HEK293 (cell line): Measurements from ENCODE around the gene SEMG2.

ENCODE experiments used
- CTCF ChIA-PET: fragments of 350-600 bp; formaldehyde crosslinking; extraction: SDS; loops from one replicate; lab custom pipeline; 2021; ENCODE audit warnings: antibody characterized with exemption; lab: Yijun Ruan, JAX
- POLR2A ChIA-PET: fragments of 300-600 bp; formaldehyde crosslinking; extraction: SDS; loops from one replicate; lab custom pipeline; 2020; ENCODE audit warnings: antibody characterized with exemption, inconsistent platforms; lab: Yijun Ruan, JAX
- H3K27ac ChIP-seq: fragments of 200-500 bp; sonication (Bioruptor generic); 2 replicates; pipeline ENCODE4 v1.5.1; 2014; ENCODE audit warnings: low read depth, low read length, control low read depth, inconsistent platforms; ENCODE audit errors: extremely low read depth
- H3K36me3 ChIP-seq, 2 experiments: fragments of 200-500 bp in 1 of 2; sonication (Bioruptor generic) in 1 of 2; 1 replicate in 1 of 2; 2 replicates in 1 of 2; pipeline ENCODE4 v1.5.1; 2014 to 2017; ENCODE audit warnings: inconsistent platforms in 2 of 2, low read length in 2 of 2; ENCODE audit not compliant: control insufficient read depth in 2 of 2, insufficient read depth in 1 of 2
- H3K4me1 ChIP-seq: fragments of 200-500 bp; sonication (Bioruptor generic); 2 replicates; pipeline ENCODE4 v1.5.1; 2014; ENCODE audit warnings: mild to moderate bottlenecking, low read length, inconsistent platforms; ENCODE audit not compliant: control insufficient read depth, insufficient read depth
- H3K4me3 ChIP-seq: 2 replicates; pipeline ENCODE4 v1.5.1; 2011; ENCODE audit warnings: low read depth, mild to moderate bottlenecking, control low read depth, low read length, moderate library complexity
- H3K9me3 ChIP-seq: fragments of 200-500 bp; sonication (Bioruptor generic); 2 replicates; pipeline ENCODE4 v1.5.1; 2014; ENCODE audit warnings: low read depth, low read length, inconsistent platforms; ENCODE audit not compliant: control insufficient read depth, insufficient read depth
- BCL6B ChIP-seq: fragments of 450-650 bp; formaldehyde crosslinking; IDR thresholded peaks from 2 replicates; pipeline ENCODE4 v1.5.1; 2017; ENCODE audit warnings: missing biosample characterization, missing genetic modification characterization
- FEZF1 ChIP-seq: fragments of 450-650 bp; formaldehyde crosslinking; IDR thresholded peaks from 2 replicates; pipeline ENCODE4 v1.5.1; 2016; ENCODE audit warnings: missing biosample characterization, missing genetic modification characterization
- GFI1B ChIP-seq: fragments of 450-650 bp; formaldehyde crosslinking; IDR thresholded peaks from 2 replicates; pipeline ENCODE4 v1.5.1; 2016; ENCODE audit warnings: missing biosample characterization, missing genetic modification characterization
- GLIS1 ChIP-seq: fragments of 450-650 bp; formaldehyde crosslinking; IDR thresholded peaks from 2 replicates; pipeline ENCODE4 v1.5.1; 2016; ENCODE audit warnings: missing biosample characterization, missing genetic modification characterization
- IKZF3 ChIP-seq: fragments of 450-650 bp; IDR thresholded peaks from 2 replicates; pipeline ENCODE4 v1.5.0; 2018; ENCODE audit warnings: missing biosample characterization, mild to moderate bottlenecking, missing genetic modification characterization, moderate library complexity
- OSR2 ChIP-seq: fragments of 450-650 bp; formaldehyde crosslinking; IDR thresholded peaks from 2 replicates; pipeline ENCODE4 v1.5.1; 2016; ENCODE audit warnings: missing biosample characterization, missing genetic modification characterization
- PRDM6 ChIP-seq: fragments of 450-650 bp; formaldehyde crosslinking; IDR thresholded peaks from 2 replicates; pipeline ENCODE4 v1.5.1; 2017; ENCODE audit warnings: missing biosample characterization, missing genetic modification characterization
- SCRT1 ChIP-seq: fragments of 450-650 bp; formaldehyde crosslinking; IDR thresholded peaks from 2 replicates; pipeline ENCODE4 v1.5.1; 2016; ENCODE audit warnings: missing biosample characterization, missing genetic modification characterization, borderline replicate concordance
- SP7 ChIP-seq: fragments of 450-650 bp; formaldehyde crosslinking; IDR thresholded peaks from 2 replicates; pipeline ENCODE4 v1.5.1; 2016; ENCODE audit warnings: missing biosample characterization, missing genetic modification characterization
- TCF7L2 ChIP-seq: IDR thresholded peaks from 2 replicates; pipeline ENCODE4 v1.6.1; 2011; ENCODE audit warnings: low read depth, mild to moderate bottlenecking, inconsistent platforms, low read length, moderate library complexity, borderline replicate concordance
- TRIM28 ChIP-seq: IDR thresholded peaks from 2 replicates; pipeline ENCODE4 v1.6.1; 2011; ENCODE audit warnings: low read length, control low read depth, borderline replicate concordance
- WT1 ChIP-seq: fragments of 450-650 bp; formaldehyde crosslinking; IDR thresholded peaks from 2 replicates; pipeline ENCODE4 v1.5.1; 2016; ENCODE audit warnings: missing biosample characterization, missing genetic modification characterization
- ZBTB1 ChIP-seq: fragments of 450-650 bp; formaldehyde crosslinking; IDR thresholded peaks from 2 replicates; pipeline ENCODE4 v1.5.1; 2016; ENCODE audit warnings: missing biosample characterization, missing genetic modification characterization
- ZBTB6 ChIP-seq: fragments of 450-650 bp; formaldehyde crosslinking; IDR thresholded peaks from 2 replicates; pipeline ENCODE4 v1.5.1; 2017; ENCODE audit warnings: missing biosample characterization, missing genetic modification characterization
- ZBTB8A ChIP-seq: fragments of 450-650 bp; formaldehyde crosslinking; IDR thresholded peaks from 2 replicates; pipeline ENCODE4 v1.5.1; 2016; ENCODE audit warnings: missing biosample characterization, missing genetic modification characterization
- ZEB2 ChIP-seq: fragments of 450-650 bp; formaldehyde crosslinking; IDR thresholded peaks from 2 replicates; pipeline ENCODE4 v1.5.1; 2016; ENCODE audit warnings: missing biosample characterization, missing genetic modification characterization
- ZIC2 ChIP-seq: fragments of 450-650 bp; formaldehyde crosslinking; IDR thresholded peaks from 2 replicates; pipeline ENCODE4 v1.5.1; 2016; ENCODE audit warnings: missing biosample characterization, missing genetic modification characterization
- ZNF157 ChIP-seq: fragments of 450-650 bp; formaldehyde crosslinking; IDR thresholded peaks from 2 replicates; pipeline ENCODE4 v1.5.1; 2016; ENCODE audit warnings: missing biosample characterization, missing genetic modification characterization
- ZNF19 ChIP-seq: fragments of 450-650 bp; formaldehyde crosslinking; IDR thresholded peaks from 2 replicates; pipeline ENCODE4; 2016; ENCODE audit warnings: missing biosample characterization, missing genetic modification characterization, low read depth
- ZNF2 ChIP-seq: fragments of 450-650 bp; formaldehyde crosslinking; IDR thresholded peaks from 2 replicates; pipeline ENCODE4 v1.5.1; 2016; ENCODE audit warnings: missing biosample characterization, missing genetic modification characterization
- ZNF266 ChIP-seq: fragments of 450-650 bp; formaldehyde crosslinking; IDR thresholded peaks from 2 replicates; pipeline ENCODE4 v1.5.1; 2016; ENCODE audit warnings: missing biosample characterization, missing genetic modification characterization, low read depth
- ZNF354C ChIP-seq: fragments of 450-650 bp; formaldehyde crosslinking; IDR thresholded peaks from 2 replicates; pipeline ENCODE4 v1.5.1; 2016; ENCODE audit warnings: missing biosample characterization, missing genetic modification characterization, low read depth, borderline replicate concordance
- ZNF394 ChIP-seq: fragments of 450-650 bp; formaldehyde crosslinking; IDR thresholded peaks from 2 replicates; pipeline ENCODE4 v1.5.1; 2016; ENCODE audit warnings: missing biosample characterization, missing genetic modification characterization, mild to moderate bottlenecking, moderate library complexity, borderline replicate concordance
- ZNF404 ChIP-seq: fragments of 450-650 bp; formaldehyde crosslinking; IDR thresholded peaks from 2 replicates; pipeline ENCODE4 v1.5.1; 2017; ENCODE audit warnings: missing biosample characterization, missing genetic modification characterization
- ZNF501 ChIP-seq: fragments of 450-650 bp; formaldehyde crosslinking; IDR thresholded peaks from 2 replicates; pipeline ENCODE4 v1.5.1; 2016; ENCODE audit warnings: missing biosample characterization, missing genetic modification characterization
- ZNF558 ChIP-seq: fragments of 450-650 bp; formaldehyde crosslinking; IDR thresholded peaks from 2 replicates; pipeline ENCODE4 v1.5.1; 2016; ENCODE audit warnings: missing biosample characterization, missing genetic modification characterization
- ZNF677 ChIP-seq: fragments of 450-650 bp; IDR thresholded peaks from 2 replicates; pipeline ENCODE4 v1.5.0; 2018; ENCODE audit warnings: missing biosample characterization, mild to moderate bottlenecking, missing genetic modification characterization, moderate library complexity
- ZNF707 ChIP-seq: fragments of 450-650 bp; formaldehyde crosslinking; IDR thresholded peaks from 2 replicates; pipeline ENCODE4 v1.5.1; 2016; ENCODE audit warnings: missing biosample characterization, missing genetic modification characterization

SEMG2 gene

GRCh38 chr20:45247865-45248264 lies 26.7 kb downstream of the SEMG2 start:
- POLR2A ChIA-PET: no interaction called here
- TF ChIP-seq PRDM6 (tag by site-specific recombination) (peak; percentile 18; the same call in 1 of the 2 replicates), ZBTB6 (tag by site-specific recombination) (no peak)
- no peak overlapping the region for H3K27ac ChIP-seq

GRCh38 chr20:45248609-45249008 lies 27.4 kb downstream of the SEMG2 start:
- CTCF ChIA-PET: interaction anchor here (0.6 to 0.9 kb wide), 2 partner anchors 35 to 45 kb away, joined by 3 to 5 read pairs; no protein-coding TSS in a partner anchor

More at GRCh38 chr20:45247865-45248264, 26.7 kb downstream of the SEMG2 start:
- Histone ChIP-seq H3K9me3 (no peaks in the 10 kb centered on the region), H3K4me3 (no peak overlapping the region), H3K36me3 (no peaks in the 10 kb centered on the region), H3K4me1 (peaks cover 23% of the 10 kb centered on the region)
- CTCF ChIA-PET: no interaction called here

GRCh38 chr20:45251884-45252560 lies 30.8 kb downstream of the SEMG2 start:
- Histone ChIP-seq H3K9me3 (no peaks in the 10 kb centered on the region), H3K27ac (no peak overlapping the region), H3K4me3 (no peak overlapping the region), H3K4me1 (peaks cover 13% of the 10 kb centered on the region), H3K36me3 (no peaks in the 10 kb centered on the region)
- TF ChIP-seq ZNF558 (tag by site-specific recombination) (no peak), ZNF354C (tag by site-specific recombination) (no peak), ZNF707 (no peak), ZIC2 (tag by site-specific recombination) (0 out of 2 replicates have a peak, but pooled peaks have one; percentile 8), ZNF677 (tag by site-specific recombination) (no peak), ZEB2 (tag by site-specific recombination) (no peak)
- ChIA-PET POLR2A (no interaction called here), CTCF (interaction anchor here (0.5 to 1.0 kb wide), 2 partner anchors 38 to 53 kb away, joined by 3 to 6 read pairs; no protein-coding TSS in a partner anchor)

More at GRCh38 chr20:45248609-45249008, 27.4 kb downstream of the SEMG2 start:
- H3K9me3 ChIP-seq: no peaks in the 10 kb centered on the region
- POLR2A ChIA-PET: no interaction called here
- no peaks in the 10 kb centered on the region for H3K36me3 ChIP-seq
- no peak overlapping the region for H3K27ac ChIP-seq
- TF ChIP-seq SP7 (peak; percentile 84), ZNF501 (tag by site-specific recombination) (no peak), TCF7L2 (no peak), ZNF394 (no peak), ZNF19 (tag by site-specific recombination) (no peak), ZNF157 (no peak), ZNF266 (no peak), FEZF1 (tag by site-specific recombination) (peak; percentile 49), BCL6B (tag by site-specific recombination) (peak; percentile 82), ZBTB8A (no peak), GLIS1 (tag by site-specific recombination) (no peak), ZBTB1 (no peak), OSR2 (tag by site-specific recombination) (peak; percentile 39; the same call in 1 of the 2 replicates), TRIM28 (no peak), ZNF404 (tag by site-specific recombination) (no peak), IKZF3 (tag by site-specific recombination) (no peak), GFI1B (tag by site-specific recombination) (0 out of 2 replicates have a peak, but pooled peaks have one; percentile 39), SCRT1 (tag by site-specific recombination) (no peak), ZNF2 (no peak), WT1 (tag by site-specific recombination) (peak; percentile 63; the same call in 1 of the 2 replicates)
- TF ChIP-seq, all 188 proteins: peak for 6
- Histone ChIP-seq H3K4me3 (no peak overlapping the region), H3K4me1 (peaks cover 23% of the 10 kb centered on the region)
